ENCODE measurements around the gene NCMAP. TPM values are rescaled to one million over a fixed set of nuclear protein-coding genes. Genes with fewer than 3 reads are reported as not detected.
"Not testable (repeated sequence)": the region's sequence is repeated elsewhere in the genome, so short reads cannot be mapped to it uniquely, and the experiment has no call there.

The NCMAP gene
- not detected for total RNA-seq
- total RNA-seq, result 0 to 1.0 reads per million in 2 donors

- H3K27me3 Mint-ChIP-seq, result peaks cover 20% of the 10 kb centered on the region
- H3K4me3 Mint-ChIP-seq, result peak within 1 kb of the TSS; percentile 78
- ATAC-seq (peak; percentile 87), DNase-seq (peak; percentile 18 to 60 (median 54))
- H3K4me1 Mint-ChIP-seq, result peaks cover 7% of the 10 kb centered on the region
- no peaks in the 10 kb centered on the region for H3K9me3 ChIP-seq (ENCODE audit: control insufficient read depth, low read length, poor library complexity, severe bottlenecking)
- H3K36me3 Mint-ChIP-seq (ENCODE audit: low read depth), result no peaks in the 10 kb centered on the region
- H3K27ac Mint-ChIP-seq, result peak within 1 kb of the TSS; percentile 70
Observed at GRCh38 chr1:24555591-24556413, at the start of gene NCMAP. TSS of gene NCMAP (plus strand) at chr1:24556087. CDS start at chr1:24595431, 39,344 bp downstream.

- H3K27ac Mint-ChIP-seq, result peak overlapping the region; percentile 99
- H3K36me3 Mint-ChIP-seq (ENCODE audit: low read depth), result peaks cover 10% of the 10 kb centered on the region
- H3K4me1 Mint-ChIP-seq, result peaks cover 68% of the 10 kb centered on the region
- peak overlapping the region; percentile 90 for H3K4me3 Mint-ChIP-seq
- DNase-seq (no peak), ATAC-seq (peak; percentile 1)
- no peaks in the 10 kb centered on the region for H3K27me3 Mint-ChIP-seq
- no peaks in the 10 kb centered on the region for H3K9me3 ChIP-seq (ENCODE audit: control insufficient read depth, low read length, poor library complexity, severe bottlenecking)
Observed at GRCh38 chr1:24506691-24507381, 49.1 kb upstream of the NCMAP start.

GRCh38 chr1:24507405-24507804 lies 48.5 kb upstream of the NCMAP start:
- Mint-ChIP-seq H3K4me1 (peaks cover 68% of the 10 kb centered on the region), H3K4me3 (peak overlapping the region; percentile 90), H3K27ac (peak overlapping the region; percentile 99), H3K27me3 (no peaks in the 10 kb centered on the region), H3K36me3 (ENCODE audit: low read depth) (peaks cover 11% of the 10 kb centered on the region)
- peak; percentile 44 for ATAC-seq
- DNase-seq, result peak in 1 of 3 donors; percentile 31
- H3K9me3 ChIP-seq (ENCODE audit: control insufficient read depth, low read length, poor library complexity, severe bottlenecking), result no peaks in the 10 kb centered on the region

- ATAC-seq, result no peak
- Mint-ChIP-seq H3K27me3 (no peaks in the 10 kb centered on the region), H3K36me3 (ENCODE audit: low read depth) (peaks cover 9% of the 10 kb centered on the region)
Observed at GRCh38 chr1:24508911-24509310, 47.0 kb upstream of the NCMAP start.

GRCh38 chr1:24513706-24514105 lies 42.2 kb upstream of the NCMAP start:
- H3K27ac Mint-ChIP-seq, result peak overlapping the region; percentile 89
- H3K4me3 Mint-ChIP-seq, result peak overlapping the region; percentile 81
- peaks cover 16% of the 10 kb centered on the region for H3K36me3 Mint-ChIP-seq (ENCODE audit: low read depth)
- H3K4me1 Mint-ChIP-seq, result peaks cover 48% of the 10 kb centered on the region
- no peak for DNase-seq
- no peaks in the 10 kb centered on the region for H3K9me3 ChIP-seq (ENCODE audit: control insufficient read depth, low read length, poor library complexity, severe bottlenecking)
- no peaks in the 10 kb centered on the region for H3K27me3 Mint-ChIP-seq
- no peak for ATAC-seq

More at GRCh38 chr1:24508911-24509310, 47.0 kb upstream of the NCMAP start:
- H3K27ac Mint-ChIP-seq, result peak overlapping the region; percentile 99
- no peak for DNase-seq
- H3K4me1 Mint-ChIP-seq, result peaks cover 68% of the 10 kb centered on the region
- no peaks in the 10 kb centered on the region for H3K9me3 ChIP-seq (ENCODE audit: control insufficient read depth, low read length, poor library complexity, severe bottlenecking)
- peak overlapping the region; percentile 71 for H3K4me3 Mint-ChIP-seq

- H3K4me3 Mint-ChIP-seq, result peak overlapping the region; percentile 81
- H3K4me1 Mint-ChIP-seq, result peaks cover 41% of the 10 kb centered on the region
- H3K27me3 Mint-ChIP-seq, result no peaks in the 10 kb centered on the region
- H3K36me3 Mint-ChIP-seq (ENCODE audit: low read depth), result peaks cover 16% of the 10 kb centered on the region
- no peaks in the 10 kb centered on the region for H3K9me3 ChIP-seq (ENCODE audit: control insufficient read depth, low read length, poor library complexity, severe bottlenecking)
- ATAC-seq, result no peak
- peak overlapping the region; percentile 89 for H3K27ac Mint-ChIP-seq
- DNase-seq, result no peak
Observed at GRCh38 chr1:24514946-24515345, 40.9 kb upstream of the NCMAP start.

- not testable (repeated sequence) for H3K9me3 ChIP-seq (ENCODE audit: control insufficient read depth, low read length, poor library complexity, severe bottlenecking); DNase-seq; H3K27me3 Mint-ChIP-seq; ATAC-seq
- peaks cover 15% of the 10 kb centered on the region for H3K36me3 Mint-ChIP-seq (ENCODE audit: low read depth)
- H3K4me3 Mint-ChIP-seq, result peak overlapping the region; percentile 47
- peak overlapping the region; percentile 89 for H3K27ac Mint-ChIP-seq
- peaks cover 33% of the 10 kb centered on the region for H3K4me1 Mint-ChIP-seq
Observed at GRCh38 chr1:24515671-24516209, 40.1 kb upstream of the NCMAP start.

GRCh38 chr1:24516506-24516905 lies 39.4 kb upstream of the NCMAP start:
- peak overlapping the region; percentile 89 for H3K27ac Mint-ChIP-seq
- H3K4me1 Mint-ChIP-seq, result peaks cover 30% of the 10 kb centered on the region
- no peaks in the 10 kb centered on the region for H3K9me3 ChIP-seq (ENCODE audit: control insufficient read depth, low read length, poor library complexity, severe bottlenecking)
- no peak for DNase-seq
- peak overlapping the region; percentile 55 for H3K4me3 Mint-ChIP-seq
- H3K36me3 Mint-ChIP-seq (ENCODE audit: low read depth), result peaks cover 14% of the 10 kb centered on the region
- H3K27me3 Mint-ChIP-seq, result no peaks in the 10 kb centered on the region
- ATAC-seq, result no peak

GRCh38 chr1:24517898-24518297 lies 38.0 kb upstream of the NCMAP start:
- Mint-ChIP-seq H3K36me3 (ENCODE audit: low read depth) (peaks cover 10% of the 10 kb centered on the region), H3K27ac (no peak overlapping the region)

GRCh38 chr1:24520282-24520681 lies 35.6 kb upstream of the NCMAP start:
- not testable (repeated sequence) for H3K4me3 Mint-ChIP-seq; ATAC-seq; H3K9me3 ChIP-seq (ENCODE audit: control insufficient read depth, low read length, poor library complexity, severe bottlenecking); H3K27me3 Mint-ChIP-seq; DNase-seq
- Mint-ChIP-seq H3K36me3 (ENCODE audit: low read depth) (peaks cover 11% of the 10 kb centered on the region), H3K4me1 (peaks cover 29% of the 10 kb centered on the region), H3K27ac (peak overlapping the region; percentile 0)

More at GRCh38 chr1:24517898-24518297, 38.0 kb upstream of the NCMAP start:
- H3K9me3 ChIP-seq (ENCODE audit: control insufficient read depth, low read length, poor library complexity, severe bottlenecking), result no peaks in the 10 kb centered on the region
- H3K4me3 Mint-ChIP-seq, result no peak overlapping the region
- no peak for ATAC-seq
- no peaks in the 10 kb centered on the region for H3K27me3 Mint-ChIP-seq
- peaks cover 32% of the 10 kb centered on the region for H3K4me1 Mint-ChIP-seq
- DNase-seq, result no peak

GRCh38 chr1:24525606-24526005 lies 30.3 kb upstream of the NCMAP start:
- Mint-ChIP-seq H3K27ac (peak overlapping the region; percentile 81), H3K4me3 (no peak overlapping the region), H3K27me3 (no peaks in the 10 kb centered on the region), H3K36me3 (ENCODE audit: low read depth) (peaks cover 3% of the 10 kb centered on the region), H3K4me1 (peaks cover 46% of the 10 kb centered on the region)
- no peak for DNase-seq
- no peak for ATAC-seq
- no peaks in the 10 kb centered on the region for H3K9me3 ChIP-seq (ENCODE audit: control insufficient read depth, low read length, poor library complexity, severe bottlenecking)

GRCh38 chr1:24526045-24526444 lies 29.8 kb upstream of the NCMAP start:
- DNase-seq, result no peak
- peaks cover 3% of the 10 kb centered on the region for H3K36me3 Mint-ChIP-seq (ENCODE audit: low read depth)
- H3K27ac Mint-ChIP-seq, result peak overlapping the region; percentile 81
- no peak for ATAC-seq
- no peak overlapping the region for H3K4me3 Mint-ChIP-seq
- H3K9me3 ChIP-seq (ENCODE audit: control insufficient read depth, low read length, poor library complexity, severe bottlenecking), result no peaks in the 10 kb centered on the region
- H3K4me1 Mint-ChIP-seq, result peaks cover 44% of the 10 kb centered on the region
- no peaks in the 10 kb centered on the region for H3K27me3 Mint-ChIP-seq

GRCh38 chr1:24526940-24527542 lies 28.8 kb upstream of the NCMAP start:
- H3K36me3 Mint-ChIP-seq (ENCODE audit: low read depth), result peaks cover 3% of the 10 kb centered on the region
- no peaks in the 10 kb centered on the region for H3K9me3 ChIP-seq (ENCODE audit: control insufficient read depth, low read length, poor library complexity, severe bottlenecking)
- H3K27me3 Mint-ChIP-seq, result no peaks in the 10 kb centered on the region
- H3K4me1 Mint-ChIP-seq, result peaks cover 42% of the 10 kb centered on the region
- peak; percentile 69 for ATAC-seq
- peak in 1 of 3 donors; percentile 44 for DNase-seq
- no peak overlapping the region for H3K4me3 Mint-ChIP-seq
- H3K27ac Mint-ChIP-seq, result peak overlapping the region; percentile 89
